IMR-90 (cell line): Measurements from ENCODE around the gene C2orf92.

ENCODE experiments used
- CHD1 ChIP-seq: IDR thresholded peaks from 2 replicates; pipeline ENCODE4 v1.6.1; 2012; ENCODE audit warnings: low read depth, low read length, improper control_type of control experiment
- CTCF ChIP-seq: conservative IDR thresholded peaks from 2 replicates; pipeline ENCODE4 v1.5.1; 2012; ENCODE audit warnings: mild to moderate bottlenecking, low read depth, low read length, improper control_type of control experiment
- MAFK ChIP-seq: IDR thresholded peaks from 2 replicates; pipeline ENCODE4 v1.6.1; 2012; ENCODE audit warnings: low read depth, low read length, improper control_type of control experiment
- MAZ ChIP-seq: IDR thresholded peaks from 2 replicates; pipeline ENCODE4 v1.6.1; 2012; ENCODE audit warnings: low read depth, mild to moderate bottlenecking, low read length, improper control_type of control experiment, moderate library complexity, borderline replicate concordance
- NFE2L2 ChIP-seq: fragments of 150-350 bp; IDR thresholded peaks from 2 replicates; pipeline ENCODE4 v1.6.1; 2016; ENCODE audit warnings: low read depth, mild to moderate bottlenecking, low read length
- POLR2A ChIP-seq: IDR thresholded peaks from 2 replicates; pipeline ENCODE4 v1.6.1; 2012; ENCODE audit warnings: mild to moderate bottlenecking, low read depth, low read length
- RCOR1 ChIP-seq: IDR thresholded peaks from 2 replicates; pipeline ENCODE4 v1.6.1; 2012; ENCODE audit warnings: mild to moderate bottlenecking, low read length, improper control_type of control experiment; ENCODE audit not compliant: insufficient replicate concordance
- RFX5 ChIP-seq: IDR thresholded peaks from 2 replicates; pipeline ENCODE4 v1.8.0; 2012; ENCODE audit warnings: low read depth, mild to moderate bottlenecking, low read length, moderate library complexity
- SMC3 ChIP-seq: fragments of 150-350 bp; IDR thresholded peaks from 2 replicates; pipeline ENCODE4 v1.6.1; 2016; ENCODE audit warnings: low read depth, mild to moderate bottlenecking, antibody characterized with exemption, low read length, moderate library complexity
- TF ChIP-seq, protein P1 (sequence below): fragments of 150-350 bp; IDR thresholded peaks from 2 replicates; pipeline ENCODE4 v1.6.1; 2017; ENCODE audit warnings: mild to moderate bottlenecking, antibody characterized with exemption, low read length, low read depth

- peak; percentile 49 for TF ChIP-seq CTCF
- no peak for TF ChIP-seq POLR2A
- TF ChIP-seq CHD1: no peak
- no peak for TF ChIP-seq MAFK
- TF ChIP-seq, protein P1, sequence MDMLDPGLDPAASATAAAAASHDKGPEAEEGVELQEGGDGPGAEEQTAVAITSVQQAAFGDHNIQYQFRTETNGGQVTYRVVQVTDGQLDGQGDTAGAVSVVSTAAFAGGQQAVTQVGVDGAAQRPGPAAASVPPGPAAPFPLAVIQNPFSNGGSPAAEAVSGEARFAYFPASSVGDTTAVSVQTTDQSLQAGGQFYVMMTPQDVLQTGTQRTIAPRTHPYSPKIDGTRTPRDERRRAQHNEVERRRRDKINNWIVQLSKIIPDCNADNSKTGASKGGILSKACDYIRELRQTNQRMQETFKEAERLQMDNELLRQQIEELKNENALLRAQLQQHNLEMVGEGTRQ: no peak
- TF ChIP-seq MAZ: no peak
- no peak for TF ChIP-seq NFE2L2
- TF ChIP-seq RCOR1: no peak
- peak; percentile 34; the same call in 1 of the 2 replicates for TF ChIP-seq SMC3
- TF ChIP-seq RFX5: no peak
Observed at GRCh38 chr2:97740590-97741182, 71.2 kb downstream of the C2orf92 start.
